Right ventricle myocardium superior (tissue), 1 donor: Measurements from ENCODE around the gene RAB11B. TPM values are rescaled to one million over a fixed set of nuclear protein-coding genes. Genes with fewer than 3 reads are reported as not detected.

Experiments
- ATAC-seq: fragments of 200-7000 bp; cut with Tn5 transposase; one replicate; pipeline ENCODE4 v1.9.1; 2020; ENCODE audit warnings: mild to moderate bottlenecking; ENCODE audit not compliant: poor library complexity
- DNase-seq: peaks from one replicate; pipeline ENCODE4 v3.0.0-alpha.2; 2020
- intact Hi-C: fragments of 100-400 bp; cut with DNase I; formaldehyde crosslinking; loops from one replicate; pipeline ENCODE4 v1.11.2; 2022
- microRNA-seq: library from miRNA; unstranded; fragments of <30 nt; microRNA quantifications from one replicate; pipeline ENCODE4 v1.2.0, GENCODE V29; 2020
- total RNA-seq: library from RNA; stranded (reverse); fragmentation: NEBNext Ultra II Directional; extraction: Animal tissue kit (Norgen Biotek cat#: 25700); gene quantifications from one replicate; pipeline ENCODE4 v1.2.1, GENCODE V29; 2021
- donor health status: DM: no; HTN: yes; CAD: no; lungs with severe emphysema.

RAB11B gene
- total RNA-seq, 1 donor from 2014 or later = 136 TPM

GRCh38 chr19:8449830-8450229, 59.7 kb downstream of the RAB11B start:
- intact Hi-C loops = no loop called here
- ATAC-seq = no peak
- no peak for DNase-seq

GRCh38 chr19:8451377-8451776, 61.2 kb downstream of the RAB11B start:
- intact Hi-C loops = no loop called here
- DNase-seq (no peak), ATAC-seq (no peak)

GRCh38 chr19:8451885-8452284, 61.7 kb downstream of the RAB11B start:
- no peak for ATAC-seq
- intact Hi-C loops = no loop called here
- DNase-seq = no peak

- no peak for DNase-seq
- no peak for ATAC-seq
- intact Hi-C loops = no loop called here
Observed at GRCh38 chr19:8452446-8453123, 62.4 kb downstream of the RAB11B start.

GRCh38 chr19:8453616-8454015, 63.5 kb downstream of the RAB11B start:
- intact Hi-C loops = no loop called here
- DNase-seq (no peak), ATAC-seq (no peak)

Small RNA genes lying within 50 kb of the gene (microRNA-seq; reads per million reads assigned to microRNA genes)
- gene MIR4999 = 2.3 reads per million

Other genes with a start within 250 kb of the RAB11B start
- gene FBN3, start 240.8 kb upstream of the RAB11B start, total RNA-seq = not detected
- gene CERS4, start 181.0 kb upstream of the RAB11B start, total RNA-seq = 19.1 TPM
- 34.5 TPM for gene CD320, start 82.0 kb upstream of the RAB11B start, total RNA-seq
- 127 TPM for gene NDUFA7, start 69.0 kb upstream of the RAB11B start, total RNA-seq
- gene RPS28, start 68.9 kb upstream of the RAB11B start, total RNA-seq = 1,119 TPM
- 21.8 TPM for gene KANK3, start 47.1 kb upstream of the RAB11B start, total RNA-seq
- 13.9 TPM for gene ANGPTL4, start 26.2 kb upstream of the RAB11B start, total RNA-seq
- gene MARCHF2, start 22.9 kb downstream of the RAB11B start, total RNA-seq = 100.0 TPM
- 113 TPM for gene HNRNPM, start 54.6 kb downstream of the RAB11B start, total RNA-seq
- 0.70 TPM for gene PRAM1, start 112.3 kb downstream of the RAB11B start, total RNA-seq
- 16.1 TPM for gene ZNF414, start 123.8 kb downstream of the RAB11B start, total RNA-seq
- gene MYO1F, start 187.1 kb downstream of the RAB11B start, total RNA-seq = 8.4 TPM
- 9.1 TPM for gene ADAMTS10, start 220.4 kb downstream of the RAB11B start, total RNA-seq
- not detected for gene NFILZ, start 240.3 kb downstream of the RAB11B start, total RNA-seq